GM12878 (cell line): ENCODE measurements around the gene BEST2.

Source experiments
- EZH2 ChIP-seq: IDR thresholded peaks from 2 replicates; pipeline ENCODE4 v1.6.1; 2012; ENCODE audit warnings: low read depth, mild to moderate bottlenecking, control low read depth, inconsistent platforms, low read length, borderline replicate concordance; ENCODE audit not compliant: control insufficient read depth
- FOXK2 ChIP-seq: fragments of 450-650 bp; IDR thresholded peaks from 2 replicates; pipeline ENCODE4 v1.6.1; 2017; ENCODE audit warnings: mild to moderate bottlenecking, moderate library complexity
- GABPA ChIP-seq: IDR thresholded peaks from 2 replicates; pipeline ENCODE4 v1.6.1; 2014; ENCODE audit warnings: antibody characterized with exemption, low read depth, mild to moderate bottlenecking, inconsistent platforms
- POLR2AphosphoS5 ChIP-seq: IDR thresholded peaks from 2 replicates; pipeline ENCODE4 v1.6.1; 2011; ENCODE audit warnings: mild to moderate bottlenecking, low read length, inconsistent platforms
- RFX5 ChIP-seq: IDR thresholded peaks from 2 replicates; pipeline ENCODE4 v1.6.1; 2011; ENCODE audit warnings: low read depth, low read length, improper control_type of control experiment
- SMARCA5 ChIP-seq: fragments of 450-650 bp; IDR thresholded peaks from 2 replicates; pipeline ENCODE4 v1.6.1; 2017; ENCODE audit warnings: mild to moderate bottlenecking
- TCF7 ChIP-seq: IDR thresholded peaks from 2 replicates; pipeline ENCODE4 v1.6.1; 2014; ENCODE audit warnings: antibody characterized with exemption, borderline replicate concordance
- TF ChIP-seq, protein P1 (sequence below): IDR thresholded peaks from 2 replicates; pipeline ENCODE4 v1.6.1; 2011; ENCODE audit warnings: low read depth, mild to moderate bottlenecking, low read length, moderate library complexity, borderline replicate concordance; ENCODE audit errors: extremely low read depth
- TF ChIP-seq, protein P2 (sequence below): IDR thresholded peaks from 2 replicates; pipeline ENCODE4 v1.6.1; 2012; ENCODE audit warnings: mild to moderate bottlenecking, low read depth, low read length
- TF ChIP-seq, protein P3 (sequence below): fragments of 150-350 bp; IDR thresholded peaks from 2 replicates; pipeline ENCODE4 v1.6.1; 2016; ENCODE audit warnings: low read depth, low read length
- TF ChIP-seq, protein P4 (sequence below), 3 experiments: IDR thresholded peaks in 2 of 3; conservative IDR thresholded peaks in 1 of 3; 2 replicates each; pipeline ENCODE4 v1.5.1; 2011; ENCODE audit warnings: low read depth in 3 of 3, low read length in 3 of 3, mild to moderate bottlenecking in 3 of 3, control low read depth in 2 of 3, moderate library complexity in 2 of 3, inconsistent platforms in 1 of 3, mixed read lengths in 1 of 3; ENCODE audit not compliant: control insufficient read depth in 2 of 3, insufficient read depth in 1 of 3; ENCODE audit errors: extremely low read depth in 1 of 3

DNA sequence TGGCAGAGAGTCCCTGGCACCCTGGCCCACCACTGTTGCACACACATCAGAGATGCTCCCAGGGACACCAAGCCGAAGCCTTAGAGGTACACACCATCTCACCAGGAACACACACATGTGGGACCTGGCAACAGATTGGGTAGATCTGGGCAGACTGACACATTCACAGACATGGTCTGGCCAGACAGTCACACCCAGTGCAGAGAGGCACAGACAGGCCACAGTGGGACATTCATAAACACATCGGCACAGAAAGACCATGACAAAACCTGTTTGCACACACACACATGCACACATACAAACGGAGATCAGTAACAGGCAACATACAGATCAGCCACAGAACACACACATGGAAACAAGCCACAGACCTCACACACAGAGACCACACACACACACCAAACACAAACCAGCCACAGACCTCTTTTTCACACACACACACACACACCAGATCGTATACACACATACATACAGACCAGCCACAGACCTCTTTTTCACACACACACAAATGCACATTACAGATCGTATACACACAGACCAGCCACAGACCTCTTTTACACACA is 33.4 kb downstream of the BEST2 start:
- TF ChIP-seq GABPA = no peak
- no peak for TF ChIP-seq EZH2
- TF ChIP-seq SMARCA5 = no peak
- TF ChIP-seq, protein P1, sequence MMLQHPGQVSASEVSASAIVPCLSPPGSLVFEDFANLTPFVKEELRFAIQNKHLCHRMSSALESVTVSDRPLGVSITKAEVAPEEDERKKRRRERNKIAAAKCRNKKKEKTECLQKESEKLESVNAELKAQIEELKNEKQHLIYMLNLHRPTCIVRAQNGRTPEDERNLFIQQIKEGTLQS = no peak
- TF ChIP-seq, protein P2, sequence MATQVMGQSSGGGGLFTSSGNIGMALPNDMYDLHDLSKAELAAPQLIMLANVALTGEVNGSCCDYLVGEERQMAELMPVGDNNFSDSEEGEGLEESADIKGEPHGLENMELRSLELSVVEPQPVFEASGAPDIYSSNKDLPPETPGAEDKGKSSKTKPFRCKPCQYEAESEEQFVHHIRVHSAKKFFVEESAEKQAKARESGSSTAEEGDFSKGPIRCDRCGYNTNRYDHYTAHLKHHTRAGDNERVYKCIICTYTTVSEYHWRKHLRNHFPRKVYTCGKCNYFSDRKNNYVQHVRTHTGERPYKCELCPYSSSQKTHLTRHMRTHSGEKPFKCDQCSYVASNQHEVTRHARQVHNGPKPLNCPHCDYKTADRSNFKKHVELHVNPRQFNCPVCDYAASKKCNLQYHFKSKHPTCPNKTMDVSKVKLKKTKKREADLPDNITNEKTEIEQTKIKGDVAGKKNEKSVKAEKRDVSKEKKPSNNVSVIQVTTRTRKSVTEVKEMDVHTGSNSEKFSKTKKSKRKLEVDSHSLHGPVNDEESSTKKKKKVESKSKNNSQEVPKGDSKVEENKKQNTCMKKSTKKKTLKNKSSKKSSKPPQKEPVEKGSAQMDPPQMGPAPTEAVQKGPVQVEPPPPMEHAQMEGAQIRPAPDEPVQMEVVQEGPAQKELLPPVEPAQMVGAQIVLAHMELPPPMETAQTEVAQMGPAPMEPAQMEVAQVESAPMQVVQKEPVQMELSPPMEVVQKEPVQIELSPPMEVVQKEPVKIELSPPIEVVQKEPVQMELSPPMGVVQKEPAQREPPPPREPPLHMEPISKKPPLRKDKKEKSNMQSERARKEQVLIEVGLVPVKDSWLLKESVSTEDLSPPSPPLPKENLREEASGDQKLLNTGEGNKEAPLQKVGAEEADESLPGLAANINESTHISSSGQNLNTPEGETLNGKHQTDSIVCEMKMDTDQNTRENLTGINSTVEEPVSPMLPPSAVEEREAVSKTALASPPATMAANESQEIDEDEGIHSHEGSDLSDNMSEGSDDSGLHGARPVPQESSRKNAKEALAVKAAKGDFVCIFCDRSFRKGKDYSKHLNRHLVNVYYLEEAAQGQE = no peak
- peak; percentile 21; the same call in 1 of the 2 replicates for TF ChIP-seq POLR2AphosphoS5
- TF ChIP-seq, protein P3, sequence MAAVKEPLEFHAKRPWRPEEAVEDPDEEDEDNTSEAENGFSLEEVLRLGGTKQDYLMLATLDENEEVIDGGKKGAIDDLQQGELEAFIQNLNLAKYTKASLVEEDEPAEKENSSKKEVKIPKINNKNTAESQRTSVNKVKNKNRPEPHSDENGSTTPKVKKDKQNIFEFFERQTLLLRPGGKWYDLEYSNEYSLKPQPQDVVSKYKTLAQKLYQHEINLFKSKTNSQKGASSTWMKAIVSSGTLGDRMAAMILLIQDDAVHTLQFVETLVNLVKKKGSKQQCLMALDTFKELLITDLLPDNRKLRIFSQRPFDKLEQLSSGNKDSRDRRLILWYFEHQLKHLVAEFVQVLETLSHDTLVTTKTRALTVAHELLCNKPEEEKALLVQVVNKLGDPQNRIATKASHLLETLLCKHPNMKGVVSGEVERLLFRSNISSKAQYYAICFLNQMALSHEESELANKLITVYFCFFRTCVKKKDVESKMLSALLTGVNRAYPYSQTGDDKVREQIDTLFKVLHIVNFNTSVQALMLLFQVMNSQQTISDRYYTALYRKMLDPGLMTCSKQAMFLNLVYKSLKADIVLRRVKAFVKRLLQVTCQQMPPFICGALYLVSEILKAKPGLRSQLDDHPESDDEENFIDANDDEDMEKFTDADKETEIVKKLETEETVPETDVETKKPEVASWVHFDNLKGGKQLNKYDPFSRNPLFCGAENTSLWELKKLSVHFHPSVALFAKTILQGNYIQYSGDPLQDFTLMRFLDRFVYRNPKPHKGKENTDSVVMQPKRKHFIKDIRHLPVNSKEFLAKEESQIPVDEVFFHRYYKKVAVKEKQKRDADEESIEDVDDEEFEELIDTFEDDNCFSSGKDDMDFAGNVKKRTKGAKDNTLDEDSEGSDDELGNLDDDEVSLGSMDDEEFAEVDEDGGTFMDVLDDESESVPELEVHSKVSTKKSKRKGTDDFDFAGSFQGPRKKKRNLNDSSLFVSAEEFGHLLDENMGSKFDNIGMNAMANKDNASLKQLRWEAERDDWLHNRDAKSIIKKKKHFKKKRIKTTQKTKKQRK = no peak
- TF ChIP-seq RFX5 = no peak
- TF ChIP-seq, protein P4, sequence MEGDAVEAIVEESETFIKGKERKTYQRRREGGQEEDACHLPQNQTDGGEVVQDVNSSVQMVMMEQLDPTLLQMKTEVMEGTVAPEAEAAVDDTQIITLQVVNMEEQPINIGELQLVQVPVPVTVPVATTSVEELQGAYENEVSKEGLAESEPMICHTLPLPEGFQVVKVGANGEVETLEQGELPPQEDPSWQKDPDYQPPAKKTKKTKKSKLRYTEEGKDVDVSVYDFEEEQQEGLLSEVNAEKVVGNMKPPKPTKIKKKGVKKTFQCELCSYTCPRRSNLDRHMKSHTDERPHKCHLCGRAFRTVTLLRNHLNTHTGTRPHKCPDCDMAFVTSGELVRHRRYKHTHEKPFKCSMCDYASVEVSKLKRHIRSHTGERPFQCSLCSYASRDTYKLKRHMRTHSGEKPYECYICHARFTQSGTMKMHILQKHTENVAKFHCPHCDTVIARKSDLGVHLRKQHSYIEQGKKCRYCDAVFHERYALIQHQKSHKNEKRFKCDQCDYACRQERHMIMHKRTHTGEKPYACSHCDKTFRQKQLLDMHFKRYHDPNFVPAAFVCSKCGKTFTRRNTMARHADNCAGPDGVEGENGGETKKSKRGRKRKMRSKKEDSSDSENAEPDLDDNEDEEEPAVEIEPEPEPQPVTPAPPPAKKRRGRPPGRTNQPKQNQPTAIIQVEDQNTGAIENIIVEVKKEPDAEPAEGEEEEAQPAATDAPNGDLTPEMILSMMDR (IDR thresholded peaks at IDR 0.05 in 2 of 3, conservative IDR thresholded peaks at IDR 0.05 in 1 of 3; ENCODE audit: control insufficient read depth in 2 of 3, extremely low read depth in 1 of 3, insufficient read depth in 1 of 3, low read depth in 3 of 3, low read length in 3 of 3) = no peak
- no peak for TF ChIP-seq TCF7
- no peak; the same call in 1 of the 2 replicates for TF ChIP-seq FOXK2
